Upper lobe of left lung (tissue), 4 donors: ENCODE results near the gene BANF2.

Source experiments
- CTCF ChIP-seq, 6 experiments: fragments of 450-650 bp in 4 of 6; fragments of 200-600 bp in 2 of 6; sonication (generic) in 2 of 6; IDR thresholded peaks; one replicate each; pipeline ENCODE4 v1.5.1; 2016 to 2019; ENCODE audit warnings: antibody characterized with exemption in 6 of 6
- EP300 ChIP-seq, 4 donors: sonication (generic); formaldehyde crosslinking; IDR thresholded peaks; one replicate each; pipeline ENCODE4 v1.5.1; 2017; ENCODE audit warnings: antibody characterized with exemption in 4 of 4, control low read depth in 2 of 4
- POLR2A ChIP-seq, 4 donors: fragments of 450-650 bp; IDR thresholded peaks; one replicate each; pipeline ENCODE4 v1.5.1; 2016 to 2017; ENCODE audit warnings: antibody characterized with exemption in 4 of 4, mild to moderate bottlenecking in 2 of 4
- POLR2AphosphoS5 ChIP-seq, 2 donors: sonication (generic); formaldehyde crosslinking; IDR thresholded peaks; one replicate each; pipeline ENCODE4 v1.5.1; 2017; ENCODE audit warnings: antibody characterized with exemption in 2 of 2

- TF ChIP-seq CTCF (IDR thresholded peaks at IDR 0.05) (no peak), EP300 (IDR thresholded peaks at IDR 0.05) (peak in 2 of 4 donors; percentile 1 to 7), POLR2A (IDR thresholded peaks at IDR 0.05) (peak in 1 of 4 donors; percentile 12), POLR2AphosphoS5 (IDR thresholded peaks at IDR 0.05) (peak; percentile 48 to 76)
These were observed 19.6 kb upstream of the BANF2 start for GRCh38 chr20:17679941-17680835.
